HG03139 (cell line): Measurements from ENCODE around the gene NPR2.

Experiments used
- ATAC-seq: cut with Tn5 transposase; IDR thresholded peaks from one replicate; pipeline ENCODE4 v1.9.1; 2021; ENCODE audit not compliant: unreplicated experiment

The NPR2 gene

DNA sequence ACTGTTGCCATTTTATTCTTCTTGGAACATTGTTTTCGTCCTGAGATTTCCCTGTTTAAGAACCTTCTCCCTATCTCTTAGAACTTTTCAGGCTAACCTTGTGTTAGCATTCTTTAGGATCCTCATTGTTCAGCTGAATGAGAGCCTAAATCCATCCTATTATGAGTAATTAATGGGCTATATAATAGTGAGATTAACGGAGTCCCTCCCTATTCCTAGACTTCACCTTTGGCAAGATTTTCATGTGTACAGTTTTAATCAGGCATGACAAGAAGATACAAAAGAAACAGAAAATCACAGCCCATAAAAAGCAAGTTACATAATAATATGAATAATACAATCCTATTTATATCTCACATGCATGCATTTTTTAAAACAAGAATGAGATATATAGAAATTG is 28.2 kb upstream of the NPR2 start:
- no peak for ATAC-seq

DNA sequence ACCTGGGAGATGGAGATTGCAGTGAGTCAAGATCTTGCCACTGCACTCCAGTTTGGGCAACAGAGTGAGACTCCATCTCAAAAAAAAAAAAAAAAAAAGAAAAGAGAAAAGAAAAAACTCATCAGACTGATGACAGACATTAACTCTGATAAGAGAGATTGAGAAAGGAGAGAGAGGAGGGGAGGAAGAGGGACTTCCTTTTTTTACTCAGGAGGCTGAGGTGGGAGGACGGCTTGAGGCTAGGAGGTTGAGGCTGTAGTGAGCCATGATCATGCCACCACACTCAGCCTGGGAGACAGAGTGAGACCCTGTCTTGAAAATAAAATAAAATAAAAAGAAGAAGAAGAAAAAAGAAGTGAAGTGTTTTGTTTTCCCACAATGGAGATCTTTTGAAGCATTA is 27.6 kb upstream of the NPR2 start:
- no peak for ATAC-seq

DNA sequence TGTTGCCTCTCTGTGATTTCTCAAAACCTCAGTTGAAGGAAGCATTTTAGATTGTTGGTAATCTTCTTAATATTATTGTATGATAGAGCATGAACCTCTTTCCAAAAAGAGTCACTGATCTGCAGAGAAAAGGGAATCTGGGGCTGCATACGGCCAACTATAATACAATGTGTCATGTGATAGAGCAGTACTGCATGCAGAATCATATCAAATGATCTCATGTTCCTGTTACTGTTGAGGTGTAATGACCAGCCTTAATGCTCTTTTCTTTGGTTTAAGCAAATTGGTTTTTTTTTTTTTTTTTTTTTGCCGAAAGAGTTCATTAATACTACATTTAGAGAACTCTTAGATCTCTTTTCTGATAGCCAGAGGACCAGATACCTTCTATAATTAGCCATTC is 24.4 kb upstream of the NPR2 start:
- ATAC-seq = no peak

DNA sequence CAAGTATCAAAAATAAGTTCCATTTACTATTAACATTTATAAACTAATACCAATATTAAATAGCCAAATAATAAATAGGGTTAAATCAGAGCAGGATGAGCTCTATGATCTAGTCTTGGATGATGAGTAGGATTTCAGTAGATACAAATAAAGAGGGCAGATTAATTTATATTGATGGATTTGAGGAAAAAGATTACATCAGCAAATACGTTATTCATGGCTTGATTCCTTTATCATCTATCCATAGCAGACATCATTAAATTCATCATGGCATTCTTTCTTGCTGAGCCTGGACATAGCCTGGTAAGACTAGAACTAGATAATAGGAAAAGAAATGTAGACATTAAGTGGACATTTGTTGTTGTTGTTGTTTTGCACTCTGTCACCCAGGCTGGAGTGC is 23.9 kb upstream of the NPR2 start:
- ATAC-seq = no peak

DNA sequence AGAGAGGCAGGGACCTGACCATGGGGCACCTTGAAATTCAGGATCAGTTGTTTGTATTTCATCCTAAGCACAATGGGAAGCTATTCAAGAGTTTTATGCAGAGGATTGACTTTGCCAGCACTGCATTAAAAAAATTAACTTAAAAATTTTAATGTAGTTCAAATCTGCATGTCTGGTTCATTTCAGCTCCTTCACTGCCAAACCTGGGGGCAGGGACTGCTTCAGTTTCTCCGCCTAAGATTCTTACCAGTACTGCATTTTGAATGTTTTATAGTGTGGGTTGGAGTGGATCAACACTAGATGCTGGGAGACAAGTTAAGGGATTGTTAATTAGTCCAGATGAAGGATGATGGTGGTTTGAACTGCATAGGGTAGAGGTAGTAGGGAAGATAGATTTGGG is 21.6 kb upstream of the NPR2 start:
- ATAC-seq = no peak

DNA sequence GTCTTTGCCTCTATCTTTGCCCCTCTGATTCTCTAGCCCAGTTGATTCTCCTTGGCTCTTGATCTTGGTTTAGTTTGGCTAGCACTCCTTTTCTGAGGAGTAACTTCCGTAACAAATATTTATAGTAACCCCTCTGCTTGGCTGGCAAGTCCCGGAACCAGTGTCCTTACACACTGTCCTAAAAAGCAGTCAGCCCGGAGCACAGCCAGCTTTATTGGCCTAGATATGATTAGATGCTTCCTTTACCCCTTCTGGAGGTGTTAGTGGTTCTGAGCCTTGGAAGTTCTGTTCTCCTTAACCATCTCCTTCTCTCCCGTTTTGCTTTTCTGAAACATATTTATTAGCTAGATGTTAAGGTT is 20.3 kb upstream of the NPR2 start:
- no peak for ATAC-seq

DNA sequence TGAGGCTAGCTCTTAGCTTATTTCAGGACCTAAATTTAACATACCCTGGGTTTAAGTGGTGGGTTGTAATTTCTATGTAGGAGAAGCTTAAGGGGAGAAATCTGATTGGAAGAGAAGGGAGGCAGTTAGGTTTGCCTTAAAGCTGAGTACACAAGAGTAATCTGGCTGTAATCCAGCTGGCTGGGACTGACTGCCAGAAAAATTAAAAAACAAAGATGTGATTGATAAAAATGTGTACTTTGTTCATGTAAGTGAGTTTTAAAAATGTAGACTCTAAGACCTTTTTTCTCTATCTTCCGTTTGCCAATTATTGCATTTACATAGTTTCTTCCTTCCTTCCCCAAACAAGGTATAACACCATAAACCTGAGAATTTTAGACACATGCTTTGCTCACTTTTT is 19.9 kb upstream of the NPR2 start:
- no peak for ATAC-seq

DNA sequence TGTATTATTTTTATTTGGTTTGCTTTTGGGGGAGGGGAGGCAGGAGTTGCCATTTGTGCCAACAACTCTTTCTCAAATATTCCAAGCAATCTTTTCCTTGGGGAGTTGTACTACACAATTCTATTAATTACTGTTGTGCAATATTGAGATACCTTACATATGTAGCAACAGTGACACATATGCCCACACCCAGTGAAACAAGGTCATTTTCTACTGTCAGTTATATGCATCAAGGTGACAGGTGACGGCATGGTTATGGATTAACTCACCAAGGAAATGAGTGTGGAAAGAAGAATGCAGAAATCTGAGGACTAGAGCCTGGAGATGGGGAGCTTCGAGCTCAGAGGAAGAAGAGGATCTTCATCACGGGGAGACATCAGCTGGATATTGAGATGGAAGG is 19.4 kb upstream of the NPR2 start:
- no peak for ATAC-seq

DNA sequence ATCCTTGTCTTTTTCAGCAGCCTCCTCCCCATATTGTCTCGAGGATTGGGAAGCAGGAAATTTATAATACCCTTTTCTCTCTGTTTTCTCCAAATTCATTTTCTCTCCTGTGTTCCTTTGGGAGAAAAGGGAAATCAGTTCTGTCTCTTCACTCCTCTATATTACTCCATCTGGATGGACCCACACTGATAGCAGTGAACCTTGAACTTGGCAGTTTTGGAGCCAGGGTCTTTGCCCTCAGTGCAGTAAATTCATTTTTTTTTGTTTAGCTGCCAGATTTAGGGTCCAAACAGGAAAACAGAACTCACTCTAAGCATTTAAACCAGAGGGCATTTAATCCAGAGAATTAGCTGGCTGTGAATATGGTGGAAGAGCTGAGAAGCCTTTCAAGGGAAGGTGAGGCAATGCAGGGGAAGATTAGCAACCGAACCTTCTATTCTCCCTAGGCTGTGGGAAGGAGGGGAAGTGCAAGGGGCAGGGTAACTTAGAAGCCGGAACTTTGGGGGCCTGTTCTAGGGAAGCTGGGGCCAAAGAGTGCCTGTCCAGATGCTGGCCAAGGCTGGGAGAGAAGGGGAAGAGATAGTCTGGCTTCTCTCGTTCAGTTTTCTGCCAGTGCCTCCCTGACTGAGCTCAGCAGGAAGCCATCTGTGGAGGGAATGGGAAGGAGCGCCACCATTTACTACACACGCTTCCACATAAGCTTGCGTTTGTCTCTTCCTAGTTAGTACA is 16.3 kb upstream of the NPR2 start:
- no peak for ATAC-seq

DNA sequence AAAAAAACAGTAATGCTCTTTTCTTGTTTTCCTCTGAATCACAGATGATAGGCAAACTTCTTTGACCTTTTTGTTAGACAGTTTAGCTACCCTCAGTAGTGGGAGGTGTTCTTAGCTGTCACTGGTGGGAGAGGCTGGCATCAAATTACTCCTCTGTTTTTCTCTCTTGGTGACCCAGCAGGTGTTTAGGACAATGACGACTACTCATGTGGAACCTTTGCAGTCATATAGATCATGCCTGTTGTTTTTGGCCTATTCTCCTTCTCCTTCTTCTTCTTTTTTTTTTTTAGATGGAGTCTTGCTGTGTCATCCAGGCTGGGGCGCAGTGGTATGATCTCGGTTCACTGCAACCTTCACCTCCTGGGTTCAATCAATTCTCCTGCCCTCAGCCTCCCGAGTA is 15.4 kb upstream of the NPR2 start:
- ATAC-seq = no peak

DNA sequence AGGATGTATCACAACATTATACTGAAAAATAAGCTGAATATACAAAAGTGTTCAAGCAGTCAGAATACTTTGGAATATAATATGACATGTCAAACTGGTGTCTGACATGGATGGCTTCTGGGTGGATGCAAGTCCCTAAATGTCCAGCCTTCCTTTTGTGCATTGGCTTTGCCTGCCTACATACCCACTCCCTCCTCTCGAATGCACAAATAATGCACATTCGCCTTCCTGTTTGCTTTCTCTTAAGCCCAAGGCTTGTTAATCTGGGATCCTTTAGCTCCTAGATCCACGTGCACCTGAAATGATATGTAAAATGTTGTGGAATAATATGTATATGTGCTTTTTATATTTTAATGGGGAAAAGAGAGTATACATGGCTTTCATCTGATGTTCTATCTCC is 12.9 kb upstream of the NPR2 start:
- ATAC-seq = no peak

DNA sequence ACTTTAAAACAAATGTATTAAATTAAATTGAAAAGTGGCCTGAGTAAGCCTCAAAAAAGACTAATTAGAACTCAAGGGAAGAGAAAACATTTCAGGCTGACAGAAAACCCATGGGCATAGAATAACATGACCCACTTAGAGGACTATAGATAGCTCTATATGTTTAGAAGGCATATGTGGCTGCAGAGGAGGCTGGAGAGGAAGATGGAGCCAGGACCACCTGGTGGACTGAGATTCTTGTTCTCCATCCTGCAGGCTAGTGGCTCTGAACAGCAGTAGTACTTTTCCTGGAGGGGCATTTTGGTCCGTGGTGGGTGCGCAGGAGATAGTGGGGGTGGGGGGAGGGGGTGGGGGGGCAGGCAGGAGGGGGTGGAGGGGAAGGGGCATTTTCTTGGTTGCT is 10.3 kb upstream of the NPR2 start:
- no peak for ATAC-seq

DNA sequence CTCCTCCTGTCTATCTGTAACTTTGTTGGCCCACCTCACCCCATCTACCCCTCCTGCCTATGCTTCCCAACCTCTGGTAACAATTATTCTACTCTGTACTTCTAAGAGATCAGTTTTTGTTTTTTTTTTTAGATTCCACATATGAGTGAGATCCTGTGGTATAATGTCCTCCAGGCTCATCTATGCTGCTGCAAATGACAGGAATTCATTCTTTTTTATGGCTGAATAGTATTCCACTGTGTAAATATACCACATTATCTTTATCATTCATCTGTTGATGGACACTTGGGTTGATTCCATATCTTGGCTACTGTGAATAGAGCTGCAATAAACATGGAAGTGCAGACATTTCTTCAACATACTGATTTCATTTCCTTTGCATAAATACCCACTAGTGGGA is 8.0 kb upstream of the NPR2 start:
- ATAC-seq = no peak

DNA sequence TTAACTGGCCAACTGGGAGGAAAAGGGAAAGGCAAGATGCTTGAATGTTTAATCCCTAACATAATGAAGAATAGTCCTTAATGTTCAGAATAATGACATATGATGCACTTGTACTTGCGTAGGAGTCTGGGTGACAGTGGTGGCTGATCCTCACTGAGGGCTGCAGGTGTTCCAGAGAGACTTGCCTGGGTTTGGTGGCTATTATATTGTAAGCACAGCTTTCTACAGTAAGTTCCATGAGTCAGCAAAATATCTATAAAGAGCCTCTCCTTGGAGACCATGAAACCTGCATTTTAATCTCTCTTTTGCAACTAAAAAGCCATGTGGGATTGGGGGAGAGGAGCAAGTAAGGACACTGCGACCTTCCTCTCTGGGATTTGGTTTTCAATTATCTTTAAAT is 1.9 kb upstream of the NPR2 start:
- no peak for ATAC-seq

DNA sequence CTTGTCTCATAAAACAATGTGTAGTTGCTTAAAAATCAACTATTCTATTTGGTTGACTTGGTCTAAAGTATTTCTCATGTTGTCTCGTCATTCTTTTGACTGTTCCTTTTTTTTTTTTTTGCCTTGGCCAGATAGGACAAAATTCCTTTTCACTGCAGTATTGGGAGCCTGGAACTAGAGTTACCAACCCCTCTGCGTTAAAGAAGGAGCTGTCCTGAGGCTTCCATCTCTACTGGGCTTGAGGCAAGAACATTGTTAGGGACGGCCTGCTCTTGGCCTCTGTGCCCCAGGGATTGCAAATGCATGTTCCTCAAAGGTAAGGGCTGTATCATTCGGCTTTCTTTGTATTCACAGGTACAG is 1.4 kb upstream of the NPR2 start:
- ATAC-seq = no peak

DNA sequence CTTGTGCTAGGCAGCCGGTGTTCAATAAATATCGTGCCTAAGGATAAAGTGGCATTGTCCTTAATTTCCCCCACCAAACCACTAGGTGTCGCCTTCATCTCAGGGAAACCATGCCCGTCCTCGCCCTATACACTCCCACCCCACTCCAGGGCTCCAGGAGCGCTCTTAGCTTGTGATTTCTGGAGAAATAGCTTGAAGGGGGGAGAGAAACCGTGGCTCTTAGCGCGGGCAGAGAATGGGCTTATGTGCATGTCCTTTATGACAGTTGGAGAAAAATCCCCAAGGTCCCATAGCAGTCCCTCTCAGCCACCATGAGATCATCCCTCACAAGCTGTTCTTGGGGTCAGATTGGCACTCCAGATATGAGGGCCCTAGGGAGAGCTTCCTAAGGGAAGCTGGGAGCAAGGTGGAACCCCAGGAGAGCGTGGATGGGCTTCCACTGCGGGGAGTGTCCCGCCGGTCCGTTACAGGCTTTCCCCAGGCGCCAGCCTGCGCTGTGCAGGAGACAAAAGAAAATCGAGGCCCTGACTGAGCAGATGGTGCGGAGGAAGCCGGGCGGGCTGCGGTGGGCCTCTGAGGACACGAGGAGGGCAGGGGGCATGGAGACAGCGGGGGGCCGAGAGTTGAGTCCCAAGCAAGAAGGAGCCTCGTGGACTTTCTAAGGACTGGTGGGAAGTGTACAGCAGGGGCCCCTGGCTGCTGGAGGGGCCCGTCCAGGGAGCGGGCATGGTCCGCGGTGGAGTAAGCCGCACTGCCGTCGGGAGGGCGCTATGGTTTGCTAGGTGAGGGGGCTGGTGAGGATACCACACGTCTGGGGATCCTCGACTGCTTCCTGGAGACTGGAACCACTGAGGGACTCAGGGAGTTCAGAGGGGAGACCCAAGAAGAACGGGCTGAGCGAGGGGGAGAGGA is 750 bp upstream of the NPR2 start:
- ATAC-seq = no peak

DNA sequence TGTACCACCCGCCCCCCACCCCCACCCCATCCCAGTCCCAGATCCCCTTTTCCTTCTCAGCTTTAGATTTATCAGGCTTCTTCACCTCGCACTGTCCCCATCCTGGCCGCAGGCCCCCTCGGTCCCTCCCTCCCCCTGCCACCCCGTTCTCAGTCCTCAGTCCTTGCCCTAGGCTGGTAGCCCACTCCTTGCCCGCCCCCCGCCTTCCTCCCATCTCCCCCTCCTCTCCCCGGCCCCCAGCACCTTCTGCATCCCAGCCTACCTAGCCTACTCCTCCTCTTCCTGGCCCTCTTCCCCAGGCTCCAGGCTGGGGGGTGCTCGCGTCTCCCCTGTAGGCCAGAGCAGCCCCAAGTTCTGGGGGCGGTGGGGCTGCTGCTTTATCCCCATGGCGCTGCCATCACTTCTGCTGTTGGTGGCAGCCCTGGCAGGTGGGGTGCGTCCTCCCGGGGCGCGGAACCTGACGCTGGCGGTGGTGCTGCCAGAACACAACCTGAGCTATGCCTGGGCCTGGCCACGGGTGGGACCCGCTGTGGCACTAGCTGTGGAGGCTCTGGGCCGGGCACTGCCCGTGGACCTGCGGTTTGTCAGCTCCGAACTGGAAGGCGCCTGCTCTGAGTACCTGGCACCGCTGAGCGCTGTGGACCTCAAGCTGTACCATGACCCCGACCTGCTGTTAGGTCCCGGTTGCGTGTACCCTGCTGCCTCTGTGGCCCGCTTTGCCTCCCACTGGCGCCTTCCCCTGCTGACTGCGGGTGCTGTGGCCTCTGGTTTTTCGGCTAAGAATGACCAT is 828 bp downstream of the NPR2 start:
- no peak for ATAC-seq

DNA sequence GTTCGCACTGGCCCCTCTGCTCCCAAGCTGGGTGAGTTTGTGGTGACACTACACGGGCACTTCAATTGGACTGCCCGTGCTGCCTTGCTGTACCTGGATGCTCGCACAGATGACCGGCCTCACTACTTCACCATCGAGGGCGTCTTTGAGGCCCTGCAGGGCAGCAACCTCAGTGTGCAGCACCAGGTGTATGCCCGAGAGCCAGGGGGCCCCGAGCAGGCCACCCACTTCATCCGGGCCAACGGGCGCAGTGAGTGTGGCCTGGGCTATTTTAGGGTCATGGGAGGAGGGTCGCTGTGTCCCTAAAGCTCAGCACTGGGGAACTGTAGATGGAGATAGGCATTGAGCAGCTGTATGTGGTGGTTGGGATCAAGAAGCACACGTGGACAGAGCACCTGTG is 1.4 kb downstream of the NPR2 start:
- no peak for ATAC-seq

DNA sequence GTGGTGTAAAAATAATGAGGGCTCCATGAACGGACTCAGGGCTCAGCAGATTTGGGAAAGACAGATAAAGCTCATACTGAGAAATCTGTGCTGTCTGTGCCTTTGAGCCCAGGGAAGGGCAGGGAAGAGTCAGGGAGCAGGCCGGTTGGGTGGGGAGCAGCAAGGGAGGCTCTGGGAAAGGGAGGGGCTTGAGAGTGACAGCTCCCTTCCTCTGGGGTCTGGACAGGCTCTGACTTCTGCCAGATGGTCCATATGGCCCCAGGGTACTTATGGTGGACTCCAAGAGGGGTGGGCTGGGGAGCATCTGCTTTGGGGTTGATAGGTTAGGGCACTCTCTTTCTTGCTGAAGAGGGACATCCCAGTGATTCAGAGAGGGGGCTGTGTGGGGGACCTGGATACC is 2.1 kb downstream of the NPR2 start:
- no peak for ATAC-seq

DNA sequence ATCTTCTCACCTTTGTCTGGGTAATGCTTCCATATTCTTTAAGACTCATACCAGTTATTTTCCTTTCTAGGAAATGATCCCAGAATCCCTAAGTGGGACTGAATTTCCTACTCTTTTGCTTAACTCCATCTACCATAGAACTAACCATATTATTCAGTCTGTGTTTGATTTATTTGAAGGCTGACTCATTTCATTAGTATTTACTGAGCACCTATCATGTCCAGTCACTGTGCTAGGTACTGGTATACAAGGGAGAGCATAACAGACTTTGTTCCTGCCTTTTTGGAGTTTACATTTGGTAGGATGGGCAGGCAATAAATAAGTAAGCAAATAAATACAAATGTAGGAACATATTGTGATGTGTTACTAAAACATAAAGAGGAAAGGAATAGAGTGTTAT is 4.3 kb downstream of the NPR2 start:
- ATAC-seq = no peak

DNA sequence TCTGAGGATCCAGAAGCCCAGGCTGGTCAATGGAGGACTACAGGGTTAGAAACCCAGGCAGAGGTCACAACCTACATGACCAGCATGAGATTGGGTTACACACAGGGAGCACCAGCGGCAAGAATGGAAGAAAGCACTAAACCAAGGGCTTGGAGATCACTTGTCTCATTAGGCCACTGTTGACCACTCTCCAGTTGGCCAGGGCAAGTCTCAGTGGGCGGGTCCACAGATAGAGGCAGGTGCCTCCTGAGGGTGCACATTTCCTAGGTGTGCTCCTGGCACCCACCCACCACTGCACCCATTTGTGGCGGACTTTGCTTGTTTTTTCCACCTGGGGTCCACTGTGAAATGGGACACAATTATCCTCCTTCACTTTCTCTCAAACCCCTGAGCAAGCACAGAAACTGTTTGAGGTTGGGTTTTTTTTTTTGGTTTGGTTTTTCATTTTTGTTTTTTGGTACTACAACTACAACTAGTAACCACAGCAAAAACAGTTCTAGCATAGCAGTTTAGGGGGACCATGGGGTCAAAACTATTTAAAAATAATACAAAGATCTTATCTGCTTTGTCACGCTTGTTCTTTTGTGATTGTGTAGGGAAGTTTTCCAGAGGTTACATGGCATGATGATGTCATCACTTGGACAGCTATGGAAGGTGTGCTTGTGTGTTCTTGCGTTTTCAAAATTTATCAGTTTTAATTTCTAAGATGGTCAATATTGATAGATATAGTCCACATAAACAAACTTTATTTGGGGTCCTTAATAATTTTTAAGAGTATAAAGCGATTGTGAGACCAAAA is 6.1 kb downstream of the NPR2 start:
- no peak for ATAC-seq
